ENCODE results near the gene HTRA1. TPM values are rescaled to one million over a fixed set of nuclear protein-coding genes. Genes with fewer than 3 reads are reported as not detected.

The HTRA1 gene
- polyA plus RNA-seq, 1 of the 3 experiments (the other 2 are of a cell fraction): 291 TPM

DNA sequence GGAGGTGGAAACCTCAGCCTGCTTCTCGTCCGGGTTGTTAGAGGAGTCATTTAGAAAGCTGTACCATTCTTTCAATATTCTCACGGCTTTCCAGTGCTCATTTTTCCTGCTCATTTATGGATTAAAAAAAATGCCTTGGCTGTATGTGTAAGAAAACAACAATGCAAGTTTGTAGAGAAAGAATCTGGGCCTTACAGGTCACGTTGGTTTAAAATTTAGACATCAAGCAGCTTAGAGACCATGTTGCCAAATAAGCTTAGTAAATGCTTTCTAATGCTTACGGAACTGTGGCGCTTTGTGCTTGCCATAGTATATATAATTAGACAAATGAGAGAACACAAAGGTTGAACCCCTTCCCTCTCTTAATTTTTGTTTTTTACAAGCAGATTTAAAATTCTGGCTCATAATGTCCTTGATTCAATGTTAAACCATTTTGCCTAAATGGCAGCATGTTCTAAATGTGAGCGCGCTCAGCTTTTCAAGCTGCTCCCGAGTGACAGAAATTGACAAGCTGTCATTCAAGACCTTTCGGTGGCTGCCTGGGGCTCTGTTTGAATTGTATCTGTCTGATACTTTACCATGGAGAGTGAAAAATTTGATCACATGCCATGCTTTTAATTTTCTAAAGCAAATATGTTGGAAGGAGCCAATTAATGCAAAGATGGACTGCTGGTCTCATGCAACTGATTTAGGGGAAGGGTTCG is 5.8 kb upstream of the HTRA1 start (continued):
- TF ChIP-seq FOSL2 (IDR thresholded peaks at IDR 0.05; ENCODE audit: borderline replicate concordance, low read depth) (no peak), TCF12 (IDR thresholded peaks at IDR 0.05) (no peak), TAF1 (IDR thresholded peaks at IDR 0.05; ENCODE audit: borderline replicate concordance, low read depth, low read length) (no peak), MXI1 (IDR thresholded peaks at IDR 0.05; ENCODE audit: low read depth, low read length) (no peak), GABPA (IDR thresholded peaks at IDR 0.05; ENCODE audit: low read depth) (no peak)
- TF ChIP-seq, protein P1, sequence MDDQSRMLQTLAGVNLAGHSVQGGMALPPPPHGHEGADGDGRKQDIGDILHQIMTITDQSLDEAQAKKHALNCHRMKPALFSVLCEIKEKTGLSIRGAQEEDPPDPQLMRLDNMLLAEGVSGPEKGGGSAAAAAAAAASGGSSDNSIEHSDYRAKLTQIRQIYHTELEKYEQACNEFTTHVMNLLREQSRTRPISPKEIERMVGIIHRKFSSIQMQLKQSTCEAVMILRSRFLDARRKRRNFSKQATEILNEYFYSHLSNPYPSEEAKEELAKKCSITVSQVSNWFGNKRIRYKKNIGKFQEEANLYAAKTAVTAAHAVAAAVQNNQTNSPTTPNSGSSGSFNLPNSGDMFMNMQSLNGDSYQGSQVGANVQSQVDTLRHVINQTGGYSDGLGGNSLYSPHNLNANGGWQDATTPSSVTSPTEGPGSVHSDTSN (IDR thresholded peaks at IDR 0.05): no peak

DNA sequence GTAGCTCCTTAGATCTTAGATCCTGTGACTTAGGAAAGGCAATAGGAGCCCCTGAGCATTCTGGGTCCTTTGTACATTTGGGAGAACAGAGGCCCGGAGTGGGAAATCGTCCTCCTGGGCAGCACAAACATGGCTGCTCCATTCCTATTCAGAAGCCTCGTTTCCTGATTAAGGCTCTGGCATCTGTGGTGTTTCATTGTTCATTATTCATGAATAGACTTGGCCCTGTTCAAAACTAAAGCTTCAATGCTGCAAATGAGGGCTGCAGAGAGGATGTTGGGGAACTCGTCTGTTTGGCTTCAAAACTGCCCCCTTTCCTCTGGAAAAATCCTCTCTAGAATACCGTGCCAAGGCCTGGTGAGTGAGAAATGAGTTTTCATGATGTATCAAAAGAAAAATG is 3.4 kb upstream of the HTRA1 start:
- Histone ChIP-seq H2AFZ (ENCODE audit: low read depth) (no peak overlapping the region), H3F3A (replicated peaks; ENCODE audit: insufficient read depth) (peaks cover 3% of the 10 kb centered on the region), H3K36me3 (replicated peaks in 1 of 2; ENCODE audit: control insufficient read depth in 1 of 2, insufficient read depth in 2 of 2, low read length in 1 of 2) (no peaks in the 10 kb centered on the region), H3K9me2 (no peaks in the 10 kb centered on the region), H3K4me1 (ENCODE audit: control insufficient read depth in 1 of 2, insufficient read depth in 2 of 2, low read depth in 1 of 2, low read length in 1 of 2) (peaks cover 5 to 19% of the 10 kb centered on the region in 2 experiments; a peak in 2 of 4 replicates), H3K4me2 (no peak overlapping the region), H3K79me2 (ENCODE audit: insufficient read depth) (peaks cover 11% of the 10 kb centered on the region), H3K9me3 (no peaks in the 10 kb centered on the region), H3K9ac (no peak overlapping the region), H3K4me3 (ENCODE audit: low read depth in 2 of 2, low read length in 1 of 2) (no peak overlapping the region), H3K27ac (ENCODE audit: low read depth in 2 of 2, low read length in 1 of 2) (no peak overlapping the region), H3K27me3 (ENCODE audit: insufficient read depth) (no peaks in the 10 kb centered on the region), H4K20me1 (ENCODE audit: insufficient read depth) (no peaks in the 10 kb centered on the region; the same call in 1 of the 2 replicates)
- CTCF ChIA-PET: interaction anchor here (2.0 kb wide), 1 partner anchor 23 kb away, joined by 6 read pairs; no protein-coding TSS in a partner anchor
- TF ChIP-seq, protein P1 (IDR thresholded peaks at IDR 0.05): no peak
- TF ChIP-seq MEF2A (IDR thresholded peaks at IDR 0.05; ENCODE audit: borderline replicate concordance, low read depth) (no peak), ELF1 (IDR thresholded peaks at IDR 0.05) (no peak), JUND (IDR thresholded peaks at IDR 0.05) (no peak), MXI1 (IDR thresholded peaks at IDR 0.05; ENCODE audit: low read depth, low read length) (no peak), NRF1 (IDR thresholded peaks at IDR 0.05; ENCODE audit: low read depth, low read length) (no peak), FOXM1 (IDR thresholded peaks at IDR 0.05; ENCODE audit: low read depth) (no peak), TCF12 (IDR thresholded peaks at IDR 0.05) (no peak), RCOR1 (IDR thresholded peaks at IDR 0.05; ENCODE audit: low read length) (no peak), RAD21 (IDR thresholded peaks at IDR 0.05; ENCODE audit: low read length) (no peak), SMC3 (IDR thresholded peaks at IDR 0.05; ENCODE audit: low read depth, low read length) (no peak)
- TF ChIP-seq, protein P2, sequence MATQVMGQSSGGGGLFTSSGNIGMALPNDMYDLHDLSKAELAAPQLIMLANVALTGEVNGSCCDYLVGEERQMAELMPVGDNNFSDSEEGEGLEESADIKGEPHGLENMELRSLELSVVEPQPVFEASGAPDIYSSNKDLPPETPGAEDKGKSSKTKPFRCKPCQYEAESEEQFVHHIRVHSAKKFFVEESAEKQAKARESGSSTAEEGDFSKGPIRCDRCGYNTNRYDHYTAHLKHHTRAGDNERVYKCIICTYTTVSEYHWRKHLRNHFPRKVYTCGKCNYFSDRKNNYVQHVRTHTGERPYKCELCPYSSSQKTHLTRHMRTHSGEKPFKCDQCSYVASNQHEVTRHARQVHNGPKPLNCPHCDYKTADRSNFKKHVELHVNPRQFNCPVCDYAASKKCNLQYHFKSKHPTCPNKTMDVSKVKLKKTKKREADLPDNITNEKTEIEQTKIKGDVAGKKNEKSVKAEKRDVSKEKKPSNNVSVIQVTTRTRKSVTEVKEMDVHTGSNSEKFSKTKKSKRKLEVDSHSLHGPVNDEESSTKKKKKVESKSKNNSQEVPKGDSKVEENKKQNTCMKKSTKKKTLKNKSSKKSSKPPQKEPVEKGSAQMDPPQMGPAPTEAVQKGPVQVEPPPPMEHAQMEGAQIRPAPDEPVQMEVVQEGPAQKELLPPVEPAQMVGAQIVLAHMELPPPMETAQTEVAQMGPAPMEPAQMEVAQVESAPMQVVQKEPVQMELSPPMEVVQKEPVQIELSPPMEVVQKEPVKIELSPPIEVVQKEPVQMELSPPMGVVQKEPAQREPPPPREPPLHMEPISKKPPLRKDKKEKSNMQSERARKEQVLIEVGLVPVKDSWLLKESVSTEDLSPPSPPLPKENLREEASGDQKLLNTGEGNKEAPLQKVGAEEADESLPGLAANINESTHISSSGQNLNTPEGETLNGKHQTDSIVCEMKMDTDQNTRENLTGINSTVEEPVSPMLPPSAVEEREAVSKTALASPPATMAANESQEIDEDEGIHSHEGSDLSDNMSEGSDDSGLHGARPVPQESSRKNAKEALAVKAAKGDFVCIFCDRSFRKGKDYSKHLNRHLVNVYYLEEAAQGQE (IDR thresholded peaks at IDR 0.05; ENCODE audit: low read depth, low read length): no peak
- TF ChIP-seq, protein P3, sequence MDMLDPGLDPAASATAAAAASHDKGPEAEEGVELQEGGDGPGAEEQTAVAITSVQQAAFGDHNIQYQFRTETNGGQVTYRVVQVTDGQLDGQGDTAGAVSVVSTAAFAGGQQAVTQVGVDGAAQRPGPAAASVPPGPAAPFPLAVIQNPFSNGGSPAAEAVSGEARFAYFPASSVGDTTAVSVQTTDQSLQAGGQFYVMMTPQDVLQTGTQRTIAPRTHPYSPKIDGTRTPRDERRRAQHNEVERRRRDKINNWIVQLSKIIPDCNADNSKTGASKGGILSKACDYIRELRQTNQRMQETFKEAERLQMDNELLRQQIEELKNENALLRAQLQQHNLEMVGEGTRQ (IDR thresholded peaks at IDR 0.05; ENCODE audit: borderline replicate concordance, low read depth, low read length): no peak
- TF ChIP-seq, protein P4, sequence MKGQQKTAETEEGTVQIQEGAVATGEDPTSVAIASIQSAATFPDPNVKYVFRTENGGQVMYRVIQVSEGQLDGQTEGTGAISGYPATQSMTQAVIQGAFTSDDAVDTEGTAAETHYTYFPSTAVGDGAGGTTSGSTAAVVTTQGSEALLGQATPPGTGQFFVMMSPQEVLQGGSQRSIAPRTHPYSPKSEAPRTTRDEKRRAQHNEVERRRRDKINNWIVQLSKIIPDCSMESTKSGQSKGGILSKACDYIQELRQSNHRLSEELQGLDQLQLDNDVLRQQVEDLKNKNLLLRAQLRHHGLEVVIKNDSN (IDR thresholded peaks at IDR 0.05; ENCODE audit: borderline replicate concordance, low read depth): no peak
- WGBS (ENCODE audit: low lambda C conversion rate): 82% methylated on average over 5 of the region's 5 CpGs
- no peak for DNase-seq
- POLR2A ChIA-PET: no interaction called here

All from SK-N-SH (cell line).